HG03469 (cell line): ENCODE measurements around the gene SLC35F5.
"Not testable (repeated sequence)": the region's sequence is repeated elsewhere in the genome, so short reads cannot be mapped to it uniquely, and the experiment has no call there.

Source experiments
- ATAC-seq: cut with Tn5 transposase; IDR thresholded peaks from one replicate; pipeline ENCODE4 v1.9.1; 2021; ENCODE audit warnings: mild to moderate bottlenecking, moderate library complexity, moderate number of reproducible peaks; ENCODE audit not compliant: unreplicated experiment

The SLC35F5 gene

DNA sequence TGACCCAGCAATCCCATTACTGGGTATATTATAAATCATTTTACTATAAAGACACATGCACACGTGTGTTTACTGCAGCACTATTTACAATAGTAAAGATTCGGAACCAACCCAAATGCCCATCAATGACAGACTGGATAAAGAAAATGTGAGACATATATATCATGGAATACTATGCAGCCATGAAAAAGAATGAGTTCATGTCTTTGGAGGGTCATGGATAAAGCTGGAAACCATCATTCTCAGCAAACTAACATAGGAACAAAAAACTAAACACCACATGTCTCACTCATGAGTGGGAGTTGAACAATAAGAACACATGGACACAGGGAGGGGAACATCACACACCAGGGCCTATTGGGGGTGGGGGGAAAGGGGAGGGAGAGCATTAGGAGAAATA is 58.2 kb downstream of the SLC35F5 start:
- ATAC-seq, result not testable (repeated sequence)

DNA sequence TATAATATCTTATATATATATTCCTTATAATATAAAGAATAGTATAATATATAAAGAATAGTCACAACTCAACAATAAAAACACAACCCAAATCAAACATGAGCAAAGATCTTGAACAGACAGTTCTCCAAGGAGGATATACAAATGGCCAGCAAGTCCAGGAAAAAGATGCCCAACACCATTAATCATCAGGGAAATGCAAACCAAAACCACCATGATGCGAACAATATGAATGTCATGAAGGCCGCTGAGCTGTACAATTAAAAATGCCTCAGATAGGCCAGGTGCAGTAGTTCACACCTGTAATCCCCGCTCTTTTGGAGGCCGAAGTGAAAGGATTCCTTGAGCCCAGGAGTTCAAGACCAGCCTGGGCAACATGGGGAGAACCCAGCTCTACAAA is 58.9 kb downstream of the SLC35F5 start:
- no peak for ATAC-seq

DNA sequence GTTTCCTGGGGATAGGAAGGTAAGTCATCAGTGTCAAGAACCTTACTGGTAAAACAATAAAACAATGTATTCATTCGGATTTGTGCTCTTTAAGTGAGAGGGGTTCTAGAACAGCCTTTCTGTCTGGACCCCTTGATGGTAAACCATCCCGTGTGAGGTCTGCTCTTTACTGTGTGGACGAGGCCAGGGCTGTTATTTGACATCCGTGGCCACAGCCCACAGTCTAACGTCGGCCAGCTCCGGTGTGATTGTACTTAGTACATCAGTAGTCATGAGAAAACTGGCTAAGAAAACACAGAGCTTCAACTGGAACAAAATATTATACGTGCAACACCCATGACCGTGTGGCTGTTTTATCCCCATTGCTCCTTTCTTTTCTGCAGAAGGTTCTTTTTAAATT is 62.0 kb downstream of the SLC35F5 start:
- ATAC-seq, result no peak

DNA sequence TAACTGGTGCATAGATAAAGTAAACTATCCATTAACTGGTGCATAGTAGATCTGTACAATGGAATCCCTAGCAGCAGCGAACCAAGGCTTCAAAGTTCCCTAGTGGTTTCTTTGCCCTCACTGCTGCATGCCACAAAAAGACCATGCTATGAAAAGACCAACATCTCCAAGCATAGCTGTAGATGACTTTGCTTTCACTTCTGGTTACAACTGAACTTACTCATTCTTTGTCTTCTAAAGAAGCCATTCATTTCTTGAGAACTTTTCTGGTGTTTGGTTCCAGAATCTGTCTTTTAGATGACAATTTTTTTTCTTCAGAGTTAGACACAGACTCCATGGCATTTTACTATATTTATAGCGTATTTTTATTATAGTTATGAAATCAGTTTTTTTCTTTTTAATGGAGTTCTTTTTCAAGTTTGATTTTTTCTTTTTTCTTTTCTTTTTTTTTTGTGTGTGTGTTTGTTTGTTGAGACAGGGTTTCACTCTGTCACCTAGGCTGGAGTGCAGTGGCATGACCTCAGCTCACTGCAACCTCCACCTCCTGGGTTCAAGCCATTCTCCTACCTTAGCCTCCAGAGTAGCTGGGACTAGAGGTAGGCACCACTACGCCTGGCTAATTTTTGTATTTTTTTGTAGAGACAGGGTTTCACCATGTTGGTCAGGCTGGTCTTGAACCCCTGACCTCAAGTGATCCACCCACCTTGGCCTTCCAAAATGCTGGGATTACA is 63.6 kb downstream of the SLC35F5 start:
- ATAC-seq, result peak; percentile 79

DNA sequence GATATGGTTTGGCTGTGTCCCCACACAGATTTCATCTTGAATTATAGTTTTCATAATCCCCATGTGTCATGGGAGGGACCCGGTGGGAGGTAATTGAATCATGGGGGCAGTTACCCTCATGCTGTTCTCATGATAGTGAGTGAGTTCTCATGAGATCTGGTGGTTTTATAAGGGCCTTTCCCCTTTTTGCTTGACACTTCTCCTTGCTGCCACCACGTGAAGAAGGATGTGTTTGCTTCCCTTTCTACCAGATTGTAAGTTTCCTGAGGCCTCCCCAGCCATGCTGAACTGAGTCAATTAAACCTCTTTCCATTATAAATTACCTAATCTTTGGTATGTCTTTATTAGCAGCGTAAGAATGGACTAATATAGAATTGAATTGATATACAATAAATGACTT is 65.6 kb downstream of the SLC35F5 start:
- ATAC-seq, result not testable (repeated sequence)

DNA sequence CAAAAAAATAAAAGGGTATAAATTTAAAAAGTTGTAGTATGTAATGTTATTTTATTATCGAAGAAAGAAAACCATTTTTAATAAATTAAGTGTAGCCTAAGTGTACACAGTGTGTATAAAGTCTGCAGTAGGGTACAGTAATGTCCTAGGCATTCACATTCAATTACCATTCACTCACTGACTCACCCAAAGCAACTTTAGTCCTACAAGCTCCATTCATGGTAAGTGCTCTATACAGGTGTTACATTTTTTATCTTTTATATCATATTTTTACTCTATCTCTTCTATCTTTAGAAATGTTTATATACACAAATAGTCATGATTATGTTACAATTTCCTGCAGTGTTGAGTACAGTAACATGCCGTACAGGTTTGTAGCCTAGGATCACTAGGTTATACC is 69.9 kb downstream of the SLC35F5 start:
- ATAC-seq, result no peak

DNA sequence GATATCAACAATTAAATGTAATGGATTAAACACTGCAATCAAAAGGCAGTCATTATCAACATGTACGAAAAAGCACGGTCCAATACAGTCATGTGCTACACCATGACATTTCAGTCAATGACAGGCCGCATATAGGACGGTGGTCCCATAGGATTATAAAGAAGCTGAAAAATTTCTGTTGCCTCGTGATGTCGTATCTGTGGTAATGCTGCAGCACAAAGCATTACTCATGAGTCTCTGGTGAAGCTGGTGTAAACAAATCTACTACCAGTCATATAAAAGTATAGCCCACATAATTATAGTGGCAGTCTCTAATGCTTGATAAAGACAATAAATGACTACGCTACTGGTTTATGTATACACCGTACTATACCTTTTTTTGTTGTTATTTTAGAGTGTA is 71.0 kb downstream of the SLC35F5 start:
- no peak for ATAC-seq

DNA sequence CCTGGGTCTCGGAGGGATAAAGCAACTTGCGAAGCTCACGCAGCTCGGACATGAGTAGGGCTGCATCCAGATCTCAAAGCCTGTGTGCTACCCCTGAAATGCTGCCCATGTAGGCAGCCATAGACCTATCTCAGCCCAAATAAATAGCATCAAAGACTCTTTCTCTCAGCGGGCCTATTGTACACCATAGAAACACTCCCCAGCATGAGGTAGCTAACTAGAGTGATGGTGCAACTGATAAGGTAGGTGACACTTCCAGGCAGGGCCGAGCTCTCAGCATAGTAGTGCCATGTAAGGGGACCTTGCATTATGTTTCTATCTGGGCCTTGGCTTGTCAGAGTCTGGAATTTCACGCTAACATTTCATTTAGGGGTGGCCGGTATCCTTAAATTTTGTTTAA is 77.0 kb downstream of the SLC35F5 start:
- no peak for ATAC-seq

DNA sequence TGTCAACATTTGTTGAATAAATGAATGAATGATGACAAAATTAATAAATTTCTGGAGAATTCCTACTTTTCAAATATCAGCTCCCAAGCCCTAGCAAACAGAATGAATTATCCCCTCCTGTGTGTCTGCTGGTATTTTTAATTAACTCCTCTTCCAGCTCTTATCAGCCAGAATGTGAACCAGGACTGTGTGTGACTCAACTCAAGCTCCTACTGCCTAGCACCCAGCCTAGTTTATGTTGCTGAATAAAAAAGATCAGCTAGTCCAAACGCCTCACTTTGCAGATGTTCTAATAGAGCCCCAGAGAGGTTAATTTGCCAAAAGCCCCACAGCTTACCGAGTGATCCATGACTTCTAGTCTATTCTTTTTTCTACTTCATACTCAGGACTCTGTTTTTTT is 79.1 kb downstream of the SLC35F5 start:
- no peak for ATAC-seq

DNA sequence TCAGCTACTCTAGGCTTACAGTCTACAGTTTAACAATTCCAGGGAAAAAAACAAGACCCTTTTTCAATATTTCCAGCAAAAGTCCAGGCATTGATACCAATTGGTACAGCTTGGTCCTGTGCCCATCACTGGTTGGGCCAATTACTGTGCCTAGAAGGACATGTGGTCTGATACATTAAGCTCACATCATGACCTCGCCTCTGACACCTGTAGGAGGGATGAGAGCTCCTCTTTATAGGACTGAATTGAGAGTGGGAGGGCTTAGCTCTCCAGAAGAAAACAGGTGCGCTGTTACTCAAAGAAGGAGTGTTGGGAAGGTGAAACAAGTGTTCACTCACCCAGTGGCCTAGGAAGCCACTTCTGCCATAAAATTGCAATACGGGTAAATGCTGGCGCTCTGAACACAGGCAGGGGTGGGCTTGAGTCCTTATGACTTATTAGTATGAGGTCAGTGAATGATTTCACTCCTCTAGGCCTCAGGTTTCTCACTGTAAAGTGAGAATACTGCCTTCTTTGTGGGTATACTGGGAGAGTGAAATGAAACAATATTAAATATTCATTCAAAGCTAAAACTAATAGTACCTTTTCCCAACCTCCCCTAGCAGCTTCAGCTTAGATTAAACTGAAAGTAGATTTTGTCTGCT is 79.7 kb downstream of the SLC35F5 start:
- no peak for ATAC-seq

DNA sequence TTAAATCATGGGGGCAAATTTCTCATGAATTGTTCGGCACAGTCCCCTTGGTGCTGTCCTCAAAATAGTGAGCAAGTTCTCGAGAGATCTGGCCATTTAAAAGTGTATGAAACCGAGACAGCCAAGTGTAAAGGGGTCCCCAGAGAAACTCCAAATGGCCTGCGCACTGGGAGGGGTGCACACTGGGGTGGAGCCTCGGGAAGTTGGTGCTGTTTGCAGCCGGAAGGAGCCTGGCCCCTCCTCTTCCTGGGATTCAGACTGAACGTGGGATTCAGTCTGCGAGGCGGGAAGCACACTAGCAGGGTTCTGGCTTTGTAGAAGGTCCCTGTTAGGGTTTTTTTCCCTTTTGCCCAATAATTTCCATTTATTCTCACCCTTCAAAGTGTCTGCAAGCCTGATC is 80.6 kb downstream of the SLC35F5 start:
- no peak for ATAC-seq

DNA sequence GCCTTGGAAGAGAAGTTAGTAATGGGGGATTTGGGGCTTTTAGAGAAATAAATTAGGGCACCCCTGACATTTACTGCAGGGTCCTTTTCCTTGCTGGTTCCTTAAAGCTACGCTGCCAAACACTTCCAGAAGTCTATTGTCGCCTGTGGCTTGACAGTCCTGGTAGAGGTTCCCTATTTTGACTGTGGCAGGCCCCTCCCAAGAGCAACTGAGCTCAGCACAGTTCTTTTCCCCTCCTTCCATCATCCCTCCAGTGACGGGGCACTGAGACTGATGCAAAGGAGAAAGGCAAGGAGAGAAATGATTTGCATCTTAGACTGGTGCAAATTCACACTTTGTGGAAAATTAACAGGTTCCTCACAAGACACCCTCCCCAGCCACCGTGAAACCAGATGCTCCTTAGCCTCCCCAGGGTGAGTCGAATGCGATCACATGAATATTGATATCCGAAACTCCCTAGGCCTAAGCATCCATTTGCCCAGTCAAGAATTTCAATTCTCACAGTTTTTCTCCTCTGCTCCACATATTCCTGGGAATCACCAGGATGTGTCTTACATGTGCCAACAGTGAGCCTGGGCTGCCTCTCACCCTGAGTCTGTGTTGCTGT is 84.0 kb downstream of the SLC35F5 start:
- ATAC-seq, result no peak

DNA sequence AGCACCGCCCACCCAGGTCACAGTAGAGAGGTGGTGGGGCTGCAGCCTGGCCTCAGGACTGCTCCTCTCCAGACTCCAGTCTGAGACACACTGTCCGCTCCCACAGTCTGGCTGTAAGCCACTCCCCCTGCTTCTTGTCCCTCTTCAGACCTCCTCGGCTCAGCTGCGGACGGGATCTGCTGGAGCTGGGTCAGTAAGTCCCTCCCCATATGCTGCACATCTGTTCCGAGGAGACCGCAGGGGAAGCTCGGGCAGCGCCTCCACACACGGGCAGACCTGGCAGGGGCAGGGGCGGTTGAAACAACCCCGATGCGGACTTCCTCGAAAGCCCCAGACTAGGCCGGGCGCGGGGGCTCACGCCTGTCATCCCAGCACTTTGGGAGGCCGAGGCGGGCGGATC is 87.4 kb downstream of the SLC35F5 start:
- ATAC-seq, result not testable (repeated sequence)

DNA sequence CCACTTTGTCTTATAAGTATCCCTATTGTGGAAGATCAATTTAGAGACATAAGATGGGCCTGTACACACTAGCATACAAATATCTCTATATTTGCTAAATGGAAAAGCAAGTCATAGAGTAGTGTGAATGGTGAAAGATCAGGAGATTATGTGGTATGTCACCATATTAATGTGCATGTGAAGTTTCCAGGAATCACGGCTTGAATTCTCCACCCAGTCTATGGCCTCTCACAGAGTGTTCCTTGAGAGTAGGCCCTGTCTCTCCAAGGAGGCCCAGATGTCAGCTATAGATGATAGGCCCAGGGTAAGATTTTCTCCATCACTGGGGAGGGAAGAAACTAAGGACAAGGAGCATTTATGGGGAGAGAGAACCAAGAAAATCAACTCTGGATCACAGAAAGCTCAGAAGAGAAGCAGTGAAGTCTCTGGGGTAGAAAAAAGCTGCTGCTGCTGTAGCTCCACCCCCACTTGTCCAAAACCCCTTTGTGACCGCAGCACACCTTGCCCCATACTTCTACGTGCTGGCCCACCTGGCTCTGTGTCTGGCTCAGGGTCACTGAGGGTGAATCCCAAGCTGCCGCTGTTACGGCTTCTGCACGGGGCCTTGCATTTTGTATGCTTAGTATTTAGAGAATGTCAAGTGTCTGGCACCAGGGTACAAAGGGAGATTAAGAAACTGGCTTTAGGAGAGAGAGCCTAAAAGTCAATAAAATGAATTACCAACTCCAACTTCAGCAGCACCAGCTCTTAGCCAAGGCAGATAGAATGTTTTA is 91.5 kb downstream of the SLC35F5 start:
- not testable (repeated sequence) for ATAC-seq

DNA sequence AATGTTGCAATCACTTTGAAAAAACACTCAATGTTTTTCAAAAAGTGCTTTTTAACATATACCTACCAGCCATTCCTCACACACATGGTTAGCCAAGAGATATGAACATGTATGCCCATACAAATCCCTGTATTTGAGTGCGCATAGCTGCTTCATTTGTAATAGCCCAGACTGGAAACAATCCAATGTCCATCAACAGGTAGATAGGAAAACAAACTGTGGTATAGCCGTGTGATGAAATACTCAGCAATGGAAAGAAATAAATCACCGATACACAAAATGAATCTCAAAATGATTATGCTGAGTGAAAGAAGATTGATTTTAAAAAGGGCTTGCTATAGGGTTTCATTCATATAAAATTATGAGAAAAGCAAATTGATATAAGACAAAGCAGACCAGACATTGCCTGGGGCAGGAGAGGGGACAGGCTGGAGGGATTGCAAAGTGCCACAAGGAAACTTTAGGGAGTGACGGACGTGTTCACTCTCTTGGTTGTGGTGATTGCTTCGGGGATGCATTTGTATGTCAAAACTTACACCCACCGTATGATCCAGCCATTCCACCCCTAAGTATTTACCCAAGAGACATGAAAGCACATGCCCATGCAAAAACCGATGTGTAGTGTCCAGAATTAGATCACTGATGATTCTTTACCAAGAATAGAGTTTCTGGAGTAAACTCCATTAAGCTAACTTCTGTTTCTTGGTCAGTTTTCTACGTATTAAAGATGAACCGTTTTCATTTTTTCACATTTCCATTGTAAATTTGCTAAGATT is 93.0 kb downstream of the SLC35F5 start:
- ATAC-seq, result not testable (repeated sequence)
